H1 (cell line): ENCODE results near the gene CNGA4. TPM values are rescaled to one million over a fixed set of nuclear protein-coding genes. Genes with fewer than 3 reads are reported as not detected.

Experiments used
- CTCF ChIA-PET: fragments of 300-600 bp; sonication (Branson Sonifier 250); formaldehyde crosslinking; loops from one replicate; lab custom pipeline; 2021; ENCODE audit not compliant: partially characterized antibody; lab: Charles Lee
- POLR2A ChIA-PET: fragments of 300-600 bp; sonication (Branson Sonifier 250); formaldehyde crosslinking; loops from one replicate; lab custom pipeline; 2021; ENCODE audit warnings: inconsistent platforms; ENCODE audit not compliant: partially characterized antibody; lab: Charles Lee
- DNase-seq, 2 experiments: peaks; one replicate each; pipeline versions ENCODE4 v3.0.0 to v3.0.0-alpha.2; 2010 to 2022; ENCODE audit warnings: low spot score in 2 of 2, low read depth in 1 of 2, mixed read lengths in 1 of 2
- FAIRE-seq: peaks from 2 replicates; lab custom pipeline; 2011; peaks lifted over from hg19 to GRCh38; lab: Jason Lieb, UNC
- H2AFZ ChIP-seq: 2 replicates; pipeline ENCODE4 v1.8.1; 2012; ENCODE audit warnings: low read length, inconsistent platforms
- H2AK5ac ChIP-seq: 2 replicates; pipeline ENCODE4 v1.6.1; 2013; ENCODE audit warnings: low read depth, low read length
- H2BK120ac ChIP-seq: replicated peaks from 2 replicates; pipeline ENCODE3; 2013; ENCODE audit warnings: low read depth, low read length, inconsistent platforms
- H2BK12ac ChIP-seq: 2 replicates; pipeline ENCODE4 v1.6.1; 2013; ENCODE audit warnings: low read depth, low read length
- H2BK15ac ChIP-seq: 2 replicates; pipeline ENCODE4 v1.6.1; 2013; ENCODE audit warnings: low read length
- H2BK20ac ChIP-seq: 2 replicates; pipeline ENCODE4 v1.6.1; 2013; ENCODE audit warnings: low read length
- H2BK5ac ChIP-seq: 2 replicates; pipeline ENCODE4 v1.6.1; 2013; ENCODE audit warnings: low read depth, low read length
- H3K14ac ChIP-seq: 2 replicates; pipeline ENCODE4 v1.6.1; 2013; ENCODE audit warnings: inconsistent platforms; ENCODE audit not compliant: insufficient read length
- H3K18ac ChIP-seq: 2 replicates; pipeline ENCODE4 v1.6.1; 2013; ENCODE audit warnings: low read length; ENCODE audit errors: extremely low read depth
- H3K23ac ChIP-seq: 2 replicates; pipeline ENCODE4 v1.6.1; 2013; ENCODE audit warnings: inconsistent platforms; ENCODE audit not compliant: insufficient read length
- H3K23me2 ChIP-seq: 2 replicates; pipeline ENCODE4 v1.6.1; 2013; ENCODE audit warnings: low read depth, low read length
- H3K27ac ChIP-seq: 2 replicates; pipeline ENCODE4 v1.6.1; 2011; ENCODE audit warnings: low read depth, low read length, inconsistent platforms
- H3K27me3 ChIP-seq, 4 experiments: replicated peaks in 1 of 4; 1 replicate in 1 of 4; 2 replicates in 3 of 4; pipeline versions ENCODE4 v1.6.1 to v1.8.1; 2011 to 2013; ENCODE audit warnings: low read length in 3 of 4, mild to moderate bottlenecking in 3 of 4, inconsistent platforms in 2 of 4, mixed read lengths in 2 of 4, moderate library complexity in 1 of 4; ENCODE audit not compliant: control insufficient read depth in 3 of 4, insufficient read depth in 3 of 4; ENCODE audit errors: extremely low read depth in 1 of 4
- H3K36me3 ChIP-seq, 4 experiments: 2 replicates each; pipeline versions ENCODE4 v1.6.1 to v1.8.1; 2011 to 2013; ENCODE audit warnings: mild to moderate bottlenecking in 4 of 4, low read length in 3 of 4, moderate library complexity in 2 of 4, control low read depth in 1 of 4, inconsistent platforms in 1 of 4; ENCODE audit not compliant: insufficient read depth in 4 of 4, control insufficient read depth in 2 of 4
- H3K4ac ChIP-seq: replicated peaks from 2 replicates; pipeline ENCODE3; 2013; ENCODE audit warnings: low read length, low read depth, mixed read lengths, inconsistent platforms; ENCODE audit not compliant: insufficient read length
- H3K4me1 ChIP-seq, 4 experiments: replicated peaks in 1 of 4; 1 replicate in 1 of 4; 2 replicates in 3 of 4; pipeline versions ENCODE4 v1.6.1 to v1.8.1; 2011 to 2013; ENCODE audit warnings: low read length in 3 of 4, inconsistent platforms in 2 of 4, mixed read lengths in 1 of 4; ENCODE audit not compliant: insufficient read depth in 4 of 4, control insufficient read depth in 3 of 4
- H3K4me2 ChIP-seq, 2 experiments: 2 replicates each; pipeline versions ENCODE4 v1.6.1 to v1.8.1; 2011 to 2013; ENCODE audit warnings: low read depth in 2 of 2, low read length in 2 of 2, control low read depth in 1 of 2, inconsistent platforms in 1 of 2, mild to moderate bottlenecking in 1 of 2; ENCODE audit not compliant: insufficient read depth in 1 of 2
- H3K4me3 ChIP-seq, 4 experiments: fragments of 200-600, 300-600 bp in 1 of 4; sonication (generic), shearing (Covaris generic), sonication (Bioruptor Twin) in 1 of 4; 2 replicates each; pipeline versions ENCODE4 v1.5.1 to v1.8.1; 2011 to 2016; ENCODE audit warnings: low read length in 4 of 4, low read depth in 3 of 4, control low read depth in 2 of 4, inconsistent platforms in 2 of 4, mild to moderate bottlenecking in 2 of 4, mixed read lengths in 1 of 4, moderate library complexity in 1 of 4; ENCODE audit not compliant: insufficient read depth in 2 of 4; ENCODE audit errors: extremely low read depth in 1 of 4
- H3K56ac ChIP-seq: replicated peaks from 2 replicates; pipeline ENCODE3; 2013; ENCODE audit warnings: low read depth, mild to moderate bottlenecking, mixed read lengths, low read length, inconsistent platforms; ENCODE audit not compliant: insufficient read length
- H3K79me1 ChIP-seq: 2 replicates; pipeline ENCODE4 v1.6.1; 2013; ENCODE audit warnings: low read depth, low read length, control low read depth
- H3K79me2 ChIP-seq, 2 experiments: 2 replicates each; pipeline versions ENCODE4 v1.6.1 to v1.8.1; 2012 to 2013; ENCODE audit warnings: low read length in 2 of 2, mild to moderate bottlenecking in 2 of 2, inconsistent platforms in 1 of 2; ENCODE audit not compliant: insufficient read depth in 2 of 2, control insufficient read depth in 1 of 2
- H3K9ac ChIP-seq, 4 experiments: replicated peaks in 1 of 4; 1 replicate in 1 of 4; 2 replicates in 3 of 4; pipeline versions ENCODE4 v1.6.1 to v1.8.1; 2011 to 2013; ENCODE audit warnings: low read depth in 3 of 4, low read length in 3 of 4, control low read depth in 2 of 4, mild to moderate bottlenecking in 2 of 4, moderate library complexity in 2 of 4, inconsistent platforms in 1 of 4; ENCODE audit errors: extremely low read depth in 1 of 4
- H3K9me3 ChIP-seq, 2 experiments: 2 replicates each; pipeline versions ENCODE4 v1.6.1 to v1.8.1; 2012 to 2013; ENCODE audit warnings: mild to moderate bottlenecking in 2 of 2, moderate library complexity in 2 of 2, control low read depth in 1 of 2, inconsistent platforms in 1 of 2, low read depth in 1 of 2, low read length in 1 of 2, mixed read lengths in 1 of 2; ENCODE audit not compliant: insufficient read depth in 2 of 2
- H4K20me1 ChIP-seq, 2 experiments: replicated peaks in 1 of 2; 2 replicates each; pipeline versions ENCODE3 to v1.8.1; 2011 to 2013; ENCODE audit warnings: inconsistent platforms in 2 of 2, low read length in 2 of 2, mild to moderate bottlenecking in 1 of 2; ENCODE audit not compliant: insufficient read depth in 2 of 2, control insufficient read depth in 1 of 2
- H4K5ac ChIP-seq: 2 replicates; pipeline ENCODE4 v1.6.1; 2013; ENCODE audit warnings: low read length, low read depth, mixed read lengths, inconsistent platforms; ENCODE audit not compliant: insufficient read length
- H4K8ac ChIP-seq: 2 replicates; pipeline ENCODE4 v1.8.0; 2013; ENCODE audit warnings: mild to moderate bottlenecking, moderate library complexity, low read length, inconsistent platforms; ENCODE audit not compliant: insufficient read depth; ENCODE audit errors: extremely low read depth
- H4K91ac ChIP-seq: replicated peaks from 2 replicates; pipeline ENCODE3; 2013; ENCODE audit warnings: low read length, mixed read lengths, inconsistent platforms; ENCODE audit not compliant: insufficient read length
- SP2 ChIP-seq: IDR thresholded peaks from 2 replicates; pipeline ENCODE4 v1.6.1; 2012; ENCODE audit warnings: mild to moderate bottlenecking, low read length, inconsistent platforms
- TAF7 ChIP-seq: optimal IDR thresholded peaks from 2 replicates; pipeline ENCODE3; 2011; ENCODE audit warnings: low read depth, mild to moderate bottlenecking, inconsistent platforms, low read length, moderate library complexity, borderline replicate concordance
- TCF12 ChIP-seq: IDR thresholded peaks from 2 replicates; pipeline ENCODE4 v1.6.1; 2011; ENCODE audit warnings: low read depth, mild to moderate bottlenecking, low read length
- WGBS, 2 experiments: shearing (Covaris generic) in 1 of 2; methylation state at CpG; one replicate each; pipeline versions ENCODE4 v1.1.6 to v1.1.7; 2013 to 2015; ENCODE audit warnings: low lambda C conversion rate in 2 of 2, mixed read lengths in 2 of 2, inconsistent platforms in 1 of 2, low coverage in 1 of 2, missing lambda C conversion rate in 1 of 2; ENCODE audit not compliant: insufficient replicate concordance in 2 of 2, insufficient coverage in 1 of 2, insufficient read length in 1 of 2; ENCODE audit errors: extremely low coverage in 1 of 2, missing lambda C conversion rate in 1 of 2; 5-methylcytosine and 5-hydroxymethylcytosine counted together
- polyA plus RNA-seq, 7 experiments: library from polyadenylated mRNA; depleted of rRNA in 3 of 7; stranded (reverse) in 5 of 7; unstranded in 2 of 7; fragments of >200 nt in 5 of 7; fragments of 200-250 nt in 2 of 7; gene quantifications; 1 replicate in 5 of 7; 2 replicates in 1 of 7; 4 replicates in 1 of 7; pipeline versions ENCODE4 v1.2.1 to v1.2.3, GENCODE V29; 2011 to 2013; ENCODE audit warnings: missing spikeins in 2 of 7, mixed read lengths in 2 of 7
- total RNA-seq: library from RNA; stranded (reverse); fragmentation: NEBNext Ultra II Directional; extraction: Animal tissue kit (Norgen Biotek cat#: 25700); gene quantifications from 2 replicates; pipeline ENCODE4 v1.2.1, GENCODE V29; 2021

The CNGA4 gene
- total and polyA plus RNA-seq, 2 of the 8 experiments (the other 6 are each of a cell fraction or from before 2014, with no cell fraction given): 0.29 TPM; not detected in 1

- 94% methylated on average over 2 of the region's 2 CpGs; no CpG with 5 or more reads in 1 of the 2 experiments for WGBS, 2 experiments
- no peaks in the 10 kb centered on the region; a peak in 1 of 4 replicates for H3K9me3 ChIP-seq
- no peak overlapping the region for H2BK5ac ChIP-seq
- H3K27ac ChIP-seq: no peak overlapping the region
- no peaks in the 10 kb centered on the region for H3K79me1 ChIP-seq
- ChIA-PET POLR2A (interaction anchor here (1.3 to 1.8 kb wide), 2 partner anchors 13 to 15 kb away, joined by 3 read pairs; no protein-coding TSS in a partner anchor), CTCF (interaction anchor here (0.7 to 1.5 kb wide), 5 partner anchors 44 to 162 kb away, joined by 3 to 5 read pairs (median 3); no protein-coding TSS in a partner anchor)
- no peak for FAIRE-seq
- H3K36me3 ChIP-seq: peaks cover 0 to 3% (median 0%) of the 10 kb centered on the region in 4 experiments; a peak in 3 of 8 replicates
- peaks cover 0 to 3% (median 1%) of the 10 kb centered on the region in 4 experiments; a peak in 2 of 7 replicates for H3K4me1 ChIP-seq
- no peak overlapping the region for H3K14ac ChIP-seq
- H2BK120ac ChIP-seq: no peak overlapping the region
- no peak overlapping the region for H2BK12ac ChIP-seq
- no peak overlapping the region for H3K4me2 ChIP-seq
- H2AFZ ChIP-seq: no peak overlapping the region
- no peak overlapping the region for H3K23ac ChIP-seq
- H3K27me3 ChIP-seq: no peaks in the 10 kb centered on the region
- no peak overlapping the region for H3K18ac ChIP-seq
- no peaks in the 10 kb centered on the region for H4K20me1 ChIP-seq
- no peak overlapping the region for H2AK5ac ChIP-seq
- no peaks in the 10 kb centered on the region for H3K79me2 ChIP-seq
- no peak overlapping the region for H4K5ac ChIP-seq
- no peaks in the 10 kb centered on the region for H3K23me2 ChIP-seq
- no peak overlapping the region for H3K4ac ChIP-seq
- no peak overlapping the region for H4K8ac ChIP-seq
- no peak overlapping the region for H2BK15ac ChIP-seq
- no peak overlapping the region for H2BK20ac ChIP-seq
- H4K91ac ChIP-seq: no peak overlapping the region
- no peak overlapping the region for H3K56ac ChIP-seq
- H3K9ac ChIP-seq: no peak overlapping the region
- TF ChIP-seq SP2 (no peak), TAF7 (no peak), TCF12 (no peak)
- H3K4me3 ChIP-seq: no peak overlapping the region
- no peak for DNase-seq
Observed at GRCh38 chr11:6201481-6201880, 37.4 kb upstream of the CNGA4 start.
